HepG2 (cell line): ENCODE measurements around the gene EIF1AD. TPM values are rescaled to one million over a fixed set of nuclear protein-coding genes. Genes with fewer than 3 reads are reported as not detected.

Source experiments
- CCDC6 ChIP-seq: sonication (generic); formaldehyde crosslinking; IDR thresholded peaks from 2 replicates; pipeline ENCODE4 v1.8.1; 2022; ENCODE audit warnings: mild to moderate bottlenecking, missing genetic modification reagents, moderate library complexity
- CENPT ChIP-seq: sonication (generic); formaldehyde crosslinking; IDR thresholded peaks from 2 replicates; pipeline ENCODE4 v1.8.0; 2022; ENCODE audit warnings: low read depth, mild to moderate bottlenecking, moderate library complexity, missing genetic modification reagents
- GTF2F1 ChIP-seq: fragments of 150-350 bp; IDR thresholded peaks from 2 replicates; pipeline ENCODE4 v1.6.1; 2014; ENCODE audit warnings: low read length
- ISL2 ChIP-seq: sonication (generic); formaldehyde crosslinking; IDR thresholded peaks from 2 replicates; pipeline ENCODE4 v1.5.0; 2020; ENCODE audit warnings: missing genetic modification reagents
- MEIS2 ChIP-seq: sonication (generic); formaldehyde crosslinking; IDR thresholded peaks from 2 replicates; pipeline ENCODE4 v1.9.0; 2021; ENCODE audit warnings: mild to moderate bottlenecking, missing genetic modification reagents
- MTF1 ChIP-seq: sonication (generic); formaldehyde crosslinking; IDR thresholded peaks from 2 replicates; pipeline ENCODE4 v1.5.0; 2020; ENCODE audit warnings: missing genetic modification reagents
- NR2C2 ChIP-seq: sonication (generic); formaldehyde crosslinking; IDR thresholded peaks from 2 replicates; pipeline ENCODE4 v1.4.0; 2020; ENCODE audit warnings: missing genetic modification reagents, mild to moderate bottlenecking, moderate library complexity, borderline replicate concordance
- NR2F6 ChIP-seq, 2 experiments: IDR thresholded peaks; 2 replicates each; pipeline ENCODE4 v1.6.1; 2016; ENCODE audit warnings: antibody characterized with exemption in 1 of 2, mild to moderate bottlenecking in 1 of 2
- RARG ChIP-seq: sonication (generic); formaldehyde crosslinking; IDR thresholded peaks from 2 replicates; pipeline ENCODE4 v1.4.0; 2020; ENCODE audit warnings: low read depth, mild to moderate bottlenecking, missing genetic modification reagents
- ZMAT3 ChIP-seq: sonication (generic); formaldehyde crosslinking; conservative IDR thresholded peaks from 2 replicates; pipeline ENCODE4 v1.7.0; 2021; ENCODE audit warnings: missing genetic modification reagents
- ZNF138 ChIP-seq: sonication (generic); formaldehyde crosslinking; IDR thresholded peaks from 2 replicates; pipeline ENCODE4 v1.5.0; 2020; ENCODE audit warnings: mild to moderate bottlenecking, low read depth, missing genetic modification reagents
- ZNF142 ChIP-seq: sonication (generic); formaldehyde crosslinking; IDR thresholded peaks from 2 replicates; pipeline ENCODE4 v1.4.0; 2020; ENCODE audit warnings: missing genetic modification reagents
- ZNF510 ChIP-seq: sonication (generic); formaldehyde crosslinking; IDR thresholded peaks from 2 replicates; pipeline ENCODE4 v1.4.0; 2020; ENCODE audit warnings: low read depth, mild to moderate bottlenecking, missing genetic modification reagents
- ZNF740 ChIP-seq: sonication (generic); formaldehyde crosslinking; IDR thresholded peaks from 2 replicates; pipeline ENCODE4 v1.4.0; 2020; ENCODE audit warnings: missing genetic modification reagents
- polyA plus RNA-seq, 8 experiments: library from polyadenylated mRNA; depleted of rRNA in 3 of 8; stranded (reverse) in 7 of 8; unstranded in 1 of 8; fragments of >200 nt; fragmentation: Illumina TruSeq in 4 of 8; extraction: Trizol in 4 of 8; gene quantifications; 2 replicates each; pipeline versions ENCODE4 v1.2.1 to v1.2.3, GENCODE V29; 2011 to 2016; ENCODE audit warnings: low read depth in 4 of 8, missing spikeins in 1 of 8, mixed read lengths in 1 of 8; ENCODE audit not compliant: insufficient read depth in 1 of 8
- total RNA-seq, 5 experiments: library from RNA; depleted of rRNA; stranded (reverse); fragments of >200 nt; fragmentation: Illumina TruSeq; extraction: Trizol; gene quantifications; 2 replicates each; pipeline ENCODE4 v1.2.3, GENCODE V29; 2016; ENCODE audit warnings: low read depth in 1 of 5
- TF ChIP-seq, protein P1 (sequence below): sonication (generic); formaldehyde crosslinking; IDR thresholded peaks from 2 replicates; pipeline ENCODE4 v1.4.0; 2020; ENCODE audit warnings: missing genetic modification reagents, mild to moderate bottlenecking, borderline replicate concordance
- TF ChIP-seq, protein P2 (sequence below): sonication (generic); formaldehyde crosslinking; IDR thresholded peaks from 2 replicates; pipeline ENCODE4 v1.5.0; 2020; ENCODE audit warnings: mild to moderate bottlenecking, missing genetic modification reagents, moderate library complexity
- TF ChIP-seq, protein P3 (sequence below): IDR thresholded peaks from 2 replicates; pipeline ENCODE4 v1.6.1; 2018; ENCODE audit warnings: missing genetic modification reagents, mild to moderate bottlenecking, missing compliant biosample characterization

The EIF1AD gene
- total and polyA plus RNA-seq, 2 of the 13 experiments (the other 11 are each of a cell fraction or from before 2014, with no cell fraction given), result 18.2 to 30.8 TPM

GRCh38 chr11:66050581-66051231 lies 48.7 kb upstream of the EIF1AD start (continued):
- TF ChIP-seq, protein P1, sequence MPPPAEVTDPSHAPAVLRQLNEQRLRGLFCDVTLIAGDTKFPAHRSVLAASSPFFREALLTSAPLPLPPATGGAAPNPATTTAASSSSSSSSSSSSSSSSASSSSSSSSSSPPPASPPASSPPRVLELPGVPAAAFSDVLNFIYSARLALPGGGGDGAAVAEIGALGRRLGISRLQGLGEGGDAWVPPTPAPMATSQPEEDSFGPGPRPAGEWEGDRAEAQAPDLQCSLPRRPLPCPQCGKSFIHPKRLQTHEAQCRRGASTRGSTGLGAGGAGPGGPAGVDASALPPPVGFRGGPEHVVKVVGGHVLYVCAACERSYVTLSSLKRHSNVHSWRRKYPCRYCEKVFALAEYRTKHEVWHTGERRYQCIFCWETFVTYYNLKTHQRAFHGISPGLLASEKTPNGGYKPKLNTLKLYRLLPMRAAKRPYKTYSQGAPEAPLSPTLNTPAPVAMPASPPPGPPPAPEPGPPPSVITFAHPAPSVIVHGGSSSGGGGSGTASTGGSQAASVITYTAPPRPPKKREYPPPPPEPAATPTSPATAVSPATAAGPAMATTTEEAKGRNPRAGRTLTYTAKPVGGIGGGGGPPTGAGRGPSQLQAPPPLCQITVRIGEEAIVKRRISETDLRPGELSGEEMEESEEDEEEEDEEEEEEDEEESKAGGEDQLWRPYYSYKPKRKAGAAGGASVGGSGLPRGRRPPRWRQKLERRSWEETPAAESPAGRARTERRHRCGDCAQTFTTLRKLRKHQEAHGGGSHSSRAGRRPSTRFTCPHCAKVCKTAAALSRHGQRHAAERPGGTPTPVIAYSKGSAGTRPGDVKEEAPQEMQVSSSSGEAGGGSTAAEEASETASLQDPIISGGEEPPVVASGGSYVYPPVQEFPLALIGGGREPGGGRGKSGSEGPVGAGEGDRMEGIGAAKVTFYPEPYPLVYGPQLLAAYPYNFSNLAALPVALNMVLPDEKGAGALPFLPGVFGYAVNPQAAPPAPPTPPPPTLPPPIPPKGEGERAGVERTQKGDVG (CRISPR knock-in tag), result no peak
- TF ChIP-seq ZNF740 (CRISPR knock-in tag), result no peak
- TF ChIP-seq ZNF510, result no peak
- no peak for TF ChIP-seq GTF2F1
- no peak for TF ChIP-seq MTF1 (CRISPR knock-in tag)
- no peak for TF ChIP-seq ISL2 (CRISPR knock-in tag)
- no peak for TF ChIP-seq CENPT (CRISPR knock-in tag)
- TF ChIP-seq, protein P2, sequence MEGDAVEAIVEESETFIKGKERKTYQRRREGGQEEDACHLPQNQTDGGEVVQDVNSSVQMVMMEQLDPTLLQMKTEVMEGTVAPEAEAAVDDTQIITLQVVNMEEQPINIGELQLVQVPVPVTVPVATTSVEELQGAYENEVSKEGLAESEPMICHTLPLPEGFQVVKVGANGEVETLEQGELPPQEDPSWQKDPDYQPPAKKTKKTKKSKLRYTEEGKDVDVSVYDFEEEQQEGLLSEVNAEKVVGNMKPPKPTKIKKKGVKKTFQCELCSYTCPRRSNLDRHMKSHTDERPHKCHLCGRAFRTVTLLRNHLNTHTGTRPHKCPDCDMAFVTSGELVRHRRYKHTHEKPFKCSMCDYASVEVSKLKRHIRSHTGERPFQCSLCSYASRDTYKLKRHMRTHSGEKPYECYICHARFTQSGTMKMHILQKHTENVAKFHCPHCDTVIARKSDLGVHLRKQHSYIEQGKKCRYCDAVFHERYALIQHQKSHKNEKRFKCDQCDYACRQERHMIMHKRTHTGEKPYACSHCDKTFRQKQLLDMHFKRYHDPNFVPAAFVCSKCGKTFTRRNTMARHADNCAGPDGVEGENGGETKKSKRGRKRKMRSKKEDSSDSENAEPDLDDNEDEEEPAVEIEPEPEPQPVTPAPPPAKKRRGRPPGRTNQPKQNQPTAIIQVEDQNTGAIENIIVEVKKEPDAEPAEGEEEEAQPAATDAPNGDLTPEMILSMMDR (CRISPR knock-in tag), result no peak
- TF ChIP-seq ZNF142 (CRISPR knock-in tag), result no peak
- TF ChIP-seq RARG (CRISPR knock-in tag), result no peak
- no peak for TF ChIP-seq MEIS2 (CRISPR knock-in tag)
- TF ChIP-seq ZMAT3, result no peak
- no peak for TF ChIP-seq ZNF138 (CRISPR knock-in tag)
- peak; percentile 47; the same call in 1 of the 2 replicates for TF ChIP-seq NR2C2
- peak; percentile 53; the same call in 1 of the 2 replicates for TF ChIP-seq NR2F6 (IDR thresholded peaks at IDR 0.05)
- TF ChIP-seq NR2F6 (CRISPR knock-in tag; IDR thresholded peaks at IDR 0.05), result peak; percentile 57; the same call in 1 of the 2 replicates
- TF ChIP-seq, protein P3, sequence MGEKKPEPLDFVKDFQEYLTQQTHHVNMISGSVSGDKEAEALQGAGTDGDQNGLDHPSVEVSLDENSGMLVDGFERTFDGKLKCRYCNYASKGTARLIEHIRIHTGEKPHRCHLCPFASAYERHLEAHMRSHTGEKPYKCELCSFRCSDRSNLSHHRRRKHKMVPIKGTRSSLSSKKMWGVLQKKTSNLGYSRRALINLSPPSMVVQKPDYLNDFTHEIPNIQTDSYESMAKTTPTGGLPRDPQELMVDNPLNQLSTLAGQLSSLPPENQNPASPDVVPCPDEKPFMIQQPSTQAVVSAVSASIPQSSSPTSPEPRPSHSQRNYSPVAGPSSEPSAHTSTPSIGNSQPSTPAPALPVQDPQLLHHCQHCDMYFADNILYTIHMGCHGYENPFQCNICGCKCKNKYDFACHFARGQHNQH (CRISPR knock-in tag), result no peak
- TF ChIP-seq CCDC6 (CRISPR knock-in tag), result no peak
